K562 (cell line): Measurements from ENCODE around the gene RIPOR2. TPM values are rescaled to one million over a fixed set of nuclear protein-coding genes. Genes with fewer than 3 reads are reported as not detected.

Experiments
- ATAC-seq: fragments of 200-7000 bp; cut with Tn5 transposase; 3 replicates; pipeline ENCODE4 v1.9.1; 2020; ENCODE audit warnings: moderate library complexity
- BruUV-seq: library from RNA; stranded (reverse); fragments of 400-500 nt; replicated peaks from 2 replicates; lab custom pipeline; 2021; lab: Mats Ljungman, UMichigan
- CTCF ChIA-PET: fragments of 300-600 bp; formaldehyde crosslinking; extraction: SDS; loops from one replicate; lab custom pipeline; 2021; ENCODE audit warnings: low intra/inter-chr PET ratio; lab: Yijun Ruan, JAX
- POLR2A ChIA-PET: fragments of 300-600, 350-650 bp; sonication (Branson Sonifier 250); formaldehyde crosslinking; extraction: SDS; loops from one replicate; lab custom pipeline; 2021; ENCODE audit warnings: antibody characterized with exemption, inconsistent platforms; lab: Yijun Ruan, JAX
- DNase-seq, 4 experiments: peaks; one replicate each; pipeline versions ENCODE4 v3.0.0 to v3.0.0-alpha.2; 2011 to 2018; ENCODE audit warnings: low spot score in 3 of 4, mixed read lengths in 3 of 4; ENCODE audit errors: extremely low read depth in 1 of 4
- FAIRE-seq: peaks from 2 replicates; lab custom pipeline; 2011; peaks lifted over from hg19 to GRCh38; lab: Jason Lieb, UNC
- H2AFZ ChIP-seq: 2 replicates; pipeline ENCODE4 v1.6.0; 2011; ENCODE audit warnings: low read depth, low read length, control low read depth, inconsistent platforms
- H3K27ac ChIP-seq: fragments of 200-600 bp; 3 replicates; pipeline ENCODE4 v1.8.0; 2011; ENCODE audit warnings: low read depth, mild to moderate bottlenecking, control low read depth, inconsistent platforms, low read length, moderate library complexity, mixed read lengths; ENCODE audit errors: extremely low read depth
- H3K27me3 ChIP-seq, 2 experiments: fragments of 300-600 bp in 1 of 2; 2 replicates in 1 of 2; 3 replicates in 1 of 2; pipeline versions ENCODE4 v1.6.0 to v1.8.0; 2011; ENCODE audit warnings: inconsistent platforms in 2 of 2, low read length in 2 of 2, mild to moderate bottlenecking in 1 of 2, mixed read lengths in 1 of 2, moderate library complexity in 1 of 2; ENCODE audit not compliant: control insufficient read depth in 2 of 2, insufficient read depth in 2 of 2
- H3K36me3 ChIP-seq: fragments of 300-600 bp; 3 replicates; pipeline ENCODE4 v1.8.0; 2011; ENCODE audit warnings: mild to moderate bottlenecking, low read length, inconsistent platforms; ENCODE audit not compliant: control insufficient read depth, insufficient read depth
- H3K4me1 ChIP-seq, 2 experiments: fragments of 200-600 bp in 1 of 2; replicated peaks in 1 of 2; 2 replicates in 1 of 2; 3 replicates in 1 of 2; pipeline versions ENCODE4 v1.5.1 to v1.8.0; 2011; ENCODE audit warnings: inconsistent platforms in 2 of 2, low read length in 2 of 2, mild to moderate bottlenecking in 1 of 2, mixed read lengths in 1 of 2, moderate library complexity in 1 of 2; ENCODE audit not compliant: control insufficient read depth in 2 of 2, insufficient read depth in 2 of 2
- H3K4me2 ChIP-seq: 2 replicates; pipeline ENCODE4 v1.6.1; 2011; ENCODE audit warnings: low read length, control low read depth, inconsistent platforms, mixed read lengths; ENCODE audit not compliant: insufficient read depth
- H3K4me3 ChIP-seq: fragments of 200-600 bp; sonication (generic), shearing (Covaris generic); 2 replicates; pipeline ENCODE4 v1.5.1; 2016; ENCODE audit warnings: control low read depth, inconsistent platforms
- H3K79me2 ChIP-seq: fragments of 200-600 bp; 3 replicates; pipeline ENCODE4 v1.8.0; 2011; ENCODE audit warnings: low read length, inconsistent platforms; ENCODE audit not compliant: control insufficient read depth, insufficient read depth
- H3K9ac ChIP-seq, 2 experiments: 2 replicates each; pipeline versions ENCODE4 v1.6.0 to v1.6.1; 2011; ENCODE audit warnings: low read depth in 2 of 2, low read length in 2 of 2, control low read depth in 1 of 2, inconsistent platforms in 1 of 2, mild to moderate bottlenecking in 1 of 2, mixed read lengths in 1 of 2; ENCODE audit not compliant: insufficient read depth in 1 of 2
- H3K9me1 ChIP-seq: one replicate; pipeline ENCODE4 v1.6.0; 2011; ENCODE audit warnings: inconsistent platforms, mild to moderate bottlenecking, low read length, moderate library complexity; ENCODE audit not compliant: control insufficient read depth, insufficient read depth
- H3K9me3 ChIP-seq: replicated peaks from 2 replicates; pipeline ENCODE4 v1.5.1; 2011; ENCODE audit warnings: low read depth, low read length, inconsistent platforms; ENCODE audit not compliant: control insufficient read depth, insufficient read depth
- H4K20me1 ChIP-seq: replicated peaks from 2 replicates; pipeline ENCODE4 v1.6.1; 2011; ENCODE audit warnings: low read length, inconsistent platforms, mixed read lengths; ENCODE audit not compliant: control insufficient read depth, insufficient read depth
- CHD1 ChIP-seq: fragments of 200-600 bp; sonication (generic); IDR thresholded peaks from one replicate; pipeline ENCODE4 v1.6.1; 2012; ENCODE audit warnings: mild to moderate bottlenecking, moderate library complexity, low read length, inconsistent platforms
- CREM ChIP-seq: IDR thresholded peaks from 2 replicates; pipeline ENCODE4 v1.6.1; 2014; ENCODE audit warnings: antibody characterized with exemption, low read depth
- FOSL1 ChIP-seq: fragments of 200-800 bp; sonication (Bioruptor generic); conservative IDR thresholded peaks from 2 replicates; pipeline ENCODE4 v1.6.1; 2016; ENCODE audit warnings: missing genetic modification characterization, missing compliant biosample characterization
- GABPA ChIP-seq: fragments of 200-800 bp; sonication (Bioruptor generic); conservative IDR thresholded peaks from 2 replicates; pipeline ENCODE4 v1.6.1; 2016; ENCODE audit warnings: low read depth, missing genetic modification characterization, missing compliant biosample characterization
- MCM7 ChIP-seq, 2 experiments: fragments of 450-650 bp; IDR thresholded peaks; 2 replicates each; pipeline ENCODE4 v1.6.1; 2016 to 2018
- NBN ChIP-seq: fragments of 450-650 bp; IDR thresholded peaks from 2 replicates; pipeline ENCODE4 v1.6.1; 2016; ENCODE audit warnings: low read depth, mild to moderate bottlenecking
- NELFE ChIP-seq: IDR thresholded peaks from 2 replicates; pipeline ENCODE4 v1.6.1; 2011; ENCODE audit warnings: mild to moderate bottlenecking; ENCODE audit not compliant: insufficient read depth, insufficient read length
- POLR2AphosphoS2 ChIP-seq: IDR thresholded peaks from 2 replicates; pipeline ENCODE4 v1.6.1; 2012; ENCODE audit warnings: low read length, improper control_type of control experiment
- RB1 ChIP-seq: fragments of 450-650 bp; IDR thresholded peaks from 2 replicates; pipeline ENCODE4 v1.6.1; 2017; ENCODE audit warnings: low read depth, mild to moderate bottlenecking
- SAFB ChIP-seq: fragments of 200-400 bp; formaldehyde crosslinking; IDR thresholded peaks from 2 replicates; pipeline ENCODE4 v1.6.1; 2017; ENCODE audit warnings: low read depth, low read length, borderline replicate concordance
- XRCC5 ChIP-seq: fragments of 200-400 bp; formaldehyde crosslinking; IDR thresholded peaks from 2 replicates; pipeline ENCODE4 v1.6.1; 2017; ENCODE audit warnings: low read depth, mild to moderate bottlenecking, low read length
- ZBTB7A ChIP-seq: IDR thresholded peaks from 2 replicates; pipeline ENCODE4 v1.6.1; 2011; ENCODE audit warnings: low read depth, mild to moderate bottlenecking, low read length, moderate library complexity, borderline replicate concordance; ENCODE audit not compliant: control insufficient read depth
- ZNF311 ChIP-seq: fragments of 250-450 bp; sonication (Bioruptor Pico); IDR thresholded peaks from 2 replicates; pipeline ENCODE4 v1.4.0; 2020; ENCODE audit warnings: mild to moderate bottlenecking, moderate library complexity
- ZNF431 ChIP-seq: sonication (generic); formaldehyde crosslinking; IDR thresholded peaks from 2 replicates; pipeline ENCODE4 v1.8.0; 2022; ENCODE audit warnings: mild to moderate bottlenecking, missing genetic modification reagents
- ZNF445 ChIP-seq: fragments of 250-450 bp; sonication (Bioruptor Pico); IDR thresholded peaks from 2 replicates; pipeline ENCODE4 v1.4.0; 2020; ENCODE audit warnings: low read depth, mild to moderate bottlenecking, moderate library complexity
- ZNF717 ChIP-seq: fragments of 250-450 bp; sonication (Bioruptor Pico); IDR thresholded peaks from 2 replicates; pipeline ENCODE4 v1.5.0; 2021
- ZNF830 ChIP-seq: fragments of 250-450 bp; sonication (Bioruptor Pico); IDR thresholded peaks from 2 replicates; pipeline ENCODE4 v1.5.0; 2021; ENCODE audit warnings: mild to moderate bottlenecking
- WGBS: fragments of 100-300 bp; shearing (Covaris generic); methylation state at CpG from one replicate; pipeline ENCODE4 v1.1.6; 2016; ENCODE audit warnings: low coverage, mixed read lengths; ENCODE audit not compliant: insufficient coverage; ENCODE audit errors: missing lambda C conversion rate; 5-methylcytosine and 5-hydroxymethylcytosine counted together
- in situ Hi-C: fragments of 300-500 bp; cut with MboI; formaldehyde crosslinking; loops from 4 replicates; pipeline ENCODE4 v1.15.0; 2018; ENCODE audit warnings: inconsistent platforms, mixed read lengths
- intact Hi-C: fragments of 100-400 bp; cut with micrococcal nuclease; formaldehyde crosslinking; loops from 2 replicates; pipeline ENCODE4 v1.14.2; 2022
- polyA plus RNA-seq, 8 experiments: library from polyadenylated mRNA; depleted of rRNA in 4 of 8; stranded (reverse) in 5 of 8; unstranded in 3 of 8; fragments of >200 nt; fragmentation: Nextera tagmentation in 2 of 8; fragmentation: Illumina TruSeq in 1 of 8; extraction: Ambion mirVana in 2 of 8; extraction: Trizol in 1 of 8; gene quantifications; 2 replicates each; pipeline versions ENCODE4 v1.2.1 to v1.2.3, GENCODE V29; 2011 to 2014; ENCODE audit warnings: inconsistent platforms in 1 of 8, missing spikeins in 1 of 8
- total RNA-seq, 7 experiments: library from RNA; depleted of rRNA in 6 of 7; stranded (reverse); fragments of >200 nt in 6 of 7; fragmentation: Illumina TruSeq in 2 of 7; extraction: Trizol in 2 of 7; gene quantifications; 2 replicates each; pipeline versions ENCODE4 v1.2.1 to v1.2.3, GENCODE V29; 2011 to 2021; ENCODE audit warnings: low replicate concordance in 1 of 7
- TF ChIP-seq, protein P1 (sequence below): fragments of 450-650 bp; IDR thresholded peaks from one replicate; pipeline ENCODE4 v1.6.1; 2018; ENCODE audit warnings: mild to moderate bottlenecking, moderate library complexity; ENCODE audit not compliant: partially characterized antibody
- TF ChIP-seq, protein P2 (sequence below): sonication (generic); formaldehyde crosslinking; IDR thresholded peaks from 2 replicates; pipeline ENCODE4 v1.8.1; 2023; ENCODE audit warnings: mild to moderate bottlenecking, missing genetic modification reagents
- TF ChIP-seq, protein P3 (sequence below): fragments of 450-650 bp; formaldehyde crosslinking; IDR thresholded peaks from 2 replicates; pipeline ENCODE4 v1.4.0; 2020; ENCODE audit warnings: mild to moderate bottlenecking

The RIPOR2 gene
- total and polyA plus RNA-seq, 9 of the 15 experiments (the other 6 are each of a cell fraction or from before 2014, with no cell fraction given) = 0.04 to 1.0 (median 0.47) TPM; not detected in 2

DNA sequence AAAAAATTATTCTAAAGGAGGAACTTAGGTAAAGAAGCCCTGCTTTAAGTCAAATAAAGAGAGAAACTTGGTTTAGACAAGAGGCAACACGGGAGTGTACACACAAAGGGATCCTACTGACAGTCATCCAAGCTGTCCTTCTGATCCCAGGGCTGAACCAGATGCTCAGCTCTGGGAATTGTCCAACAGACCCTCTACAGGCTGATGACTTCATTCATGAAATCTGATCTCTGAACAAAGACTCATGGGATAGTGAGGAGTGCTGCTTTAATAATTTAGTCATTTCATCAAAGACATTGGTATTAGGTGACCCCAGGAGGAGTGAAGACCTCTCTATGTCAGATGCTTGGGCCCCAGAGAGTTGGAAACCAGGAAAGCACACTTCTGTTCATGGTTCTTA lies 71.4 kb downstream of the RIPOR2 start:
- no peaks in the 10 kb centered on the region for H3K36me3 ChIP-seq
- intact Hi-C loops = no loop called here

More for the DNA sequence above, 71.4 kb downstream of the RIPOR2 start:
- peaks cover 0 to 5% of the 10 kb centered on the region in 2 experiments for H3K27me3 ChIP-seq
- ChIA-PET CTCF (interaction anchor here (0.5 kb wide), 2 partner anchors 140 to 590 kb away, joined by 3 to 5 read pairs; no protein-coding TSS in a partner anchor), POLR2A (interaction anchor here (0.7 kb wide), 2 partner anchors 31 to 117 kb away, joined by 3 to 4 read pairs; no protein-coding TSS in a partner anchor)
- in situ Hi-C loops = no loop called here
- H3K4me2 ChIP-seq = no peak overlapping the region
- H3K4me1 ChIP-seq = no peaks in the 10 kb centered on the region
- H2AFZ ChIP-seq = no peak overlapping the region
- ATAC-seq (no peak), FAIRE-seq (no peak), DNase-seq (no peak)
- no peaks in the 10 kb centered on the region for H3K9me1 ChIP-seq
- H3K27ac ChIP-seq = no peak overlapping the region
- WGBS = 0% methylated on average over 1 of the region's 1 CpG
- no peak for TF ChIP-seq ZNF717 (CRISPR knock-in tag)
- TF ChIP-seq SAFB = no peak
- TF ChIP-seq ZBTB7A = no peak
- TF ChIP-seq, protein P1, sequence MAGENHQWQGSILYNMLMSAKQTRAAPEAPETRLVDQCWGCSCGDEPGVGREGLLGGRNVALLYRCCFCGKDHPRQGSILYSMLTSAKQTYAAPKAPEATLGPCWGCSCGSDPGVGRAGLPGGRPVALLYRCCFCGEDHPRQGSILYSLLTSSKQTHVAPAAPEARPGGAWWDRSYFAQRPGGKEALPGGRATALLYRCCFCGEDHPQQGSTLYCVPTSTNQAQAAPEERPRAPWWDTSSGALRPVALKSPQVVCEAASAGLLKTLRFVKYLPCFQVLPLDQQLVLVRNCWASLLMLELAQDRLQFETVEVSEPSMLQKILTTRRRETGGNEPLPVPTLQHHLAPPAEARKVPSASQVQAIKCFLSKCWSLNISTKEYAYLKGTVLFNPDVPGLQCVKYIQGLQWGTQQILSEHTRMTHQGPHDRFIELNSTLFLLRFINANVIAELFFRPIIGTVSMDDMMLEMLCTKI = no peak
- no peak for TF ChIP-seq ZNF830 (CRISPR knock-in tag)
- no peak for TF ChIP-seq ZNF431 (CRISPR knock-in tag)
- no peak for TF ChIP-seq ZNF311
- TF ChIP-seq NELFE = no peak
- TF ChIP-seq POLR2AphosphoS2 = no peak
- no peak for TF ChIP-seq XRCC5
- TF ChIP-seq CHD1 = no peak
- no peak for TF ChIP-seq CREM
- TF ChIP-seq RB1 = no peak
- TF ChIP-seq NBN = no peak
- TF ChIP-seq, protein P2, sequence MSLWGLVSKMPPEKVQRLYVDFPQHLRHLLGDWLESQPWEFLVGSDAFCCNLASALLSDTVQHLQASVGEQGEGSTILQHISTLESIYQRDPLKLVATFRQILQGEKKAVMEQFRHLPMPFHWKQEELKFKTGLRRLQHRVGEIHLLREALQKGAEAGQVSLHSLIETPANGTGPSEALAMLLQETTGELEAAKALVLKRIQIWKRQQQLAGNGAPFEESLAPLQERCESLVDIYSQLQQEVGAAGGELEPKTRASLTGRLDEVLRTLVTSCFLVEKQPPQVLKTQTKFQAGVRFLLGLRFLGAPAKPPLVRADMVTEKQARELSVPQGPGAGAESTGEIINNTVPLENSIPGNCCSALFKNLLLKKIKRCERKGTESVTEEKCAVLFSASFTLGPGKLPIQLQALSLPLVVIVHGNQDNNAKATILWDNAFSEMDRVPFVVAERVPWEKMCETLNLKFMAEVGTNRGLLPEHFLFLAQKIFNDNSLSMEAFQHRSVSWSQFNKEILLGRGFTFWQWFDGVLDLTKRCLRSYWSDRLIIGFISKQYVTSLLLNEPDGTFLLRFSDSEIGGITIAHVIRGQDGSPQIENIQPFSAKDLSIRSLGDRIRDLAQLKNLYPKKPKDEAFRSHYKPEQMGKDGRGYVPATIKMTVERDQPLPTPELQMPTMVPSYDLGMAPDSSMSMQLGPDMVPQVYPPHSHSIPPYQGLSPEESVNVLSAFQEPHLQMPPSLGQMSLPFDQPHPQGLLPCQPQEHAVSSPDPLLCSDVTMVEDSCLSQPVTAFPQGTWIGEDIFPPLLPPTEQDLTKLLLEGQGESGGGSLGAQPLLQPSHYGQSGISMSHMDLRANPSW (CRISPR knock-in tag) = no peak
- no peak for TF ChIP-seq ZNF445 (CRISPR knock-in tag)
- TF ChIP-seq MCM7 (IDR thresholded peaks at IDR 0.05) = no peak
- no peak for TF ChIP-seq FOSL1 (tag)
- no peak for TF ChIP-seq GABPA (tag)
- TF ChIP-seq, protein P3, sequence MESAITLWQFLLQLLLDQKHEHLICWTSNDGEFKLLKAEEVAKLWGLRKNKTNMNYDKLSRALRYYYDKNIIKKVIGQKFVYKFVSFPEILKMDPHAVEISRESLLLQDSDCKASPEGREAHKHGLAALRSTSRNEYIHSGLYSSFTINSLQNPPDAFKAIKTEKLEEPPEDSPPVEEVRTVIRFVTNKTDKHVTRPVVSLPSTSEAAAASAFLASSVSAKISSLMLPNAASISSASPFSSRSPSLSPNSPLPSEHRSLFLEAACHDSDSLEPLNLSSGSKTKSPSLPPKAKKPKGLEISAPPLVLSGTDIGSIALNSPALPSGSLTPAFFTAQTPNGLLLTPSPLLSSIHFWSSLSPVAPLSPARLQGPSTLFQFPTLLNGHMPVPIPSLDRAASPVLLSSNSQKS = no peak
- H3K4me3 ChIP-seq = no peak overlapping the region
- H3K9me3 ChIP-seq = no peaks in the 10 kb centered on the region
- no peaks in the 10 kb centered on the region for H3K79me2 ChIP-seq
- no peaks in the 10 kb centered on the region for H4K20me1 ChIP-seq
- H3K9ac ChIP-seq = no peak overlapping the region
- BruUV-seq = no TSS peak
